HepG2 (cell line): ENCODE measurements around the gene RGL3. TPM values are rescaled to one million over a fixed set of nuclear protein-coding genes. Genes with fewer than 3 reads are reported as not detected.
A peak's percentile ranks its signal among the peaks of the same experiment; 100 is the strongest.

Experiments used
- ADNP ChIP-seq: sonication (generic); formaldehyde crosslinking; IDR thresholded peaks from 2 replicates; pipeline ENCODE4 v1.4.0; 2020; ENCODE audit warnings: missing genetic modification reagents
- ATF1 ChIP-seq: IDR thresholded peaks from 2 replicates; pipeline ENCODE4 v1.6.1; 2016; ENCODE audit warnings: mild to moderate bottlenecking, control low read depth
- CBX2 ChIP-seq, 2 experiments: fragments of 200-600 bp in 1 of 2; sonication (generic); formaldehyde crosslinking in 1 of 2; IDR thresholded peaks; 2 replicates each; pipeline versions ENCODE4 v1.7.0 to v1.8.1; 2018 to 2022; ENCODE audit warnings: low read depth in 2 of 2, low read length in 1 of 2, mild to moderate bottlenecking in 1 of 2, missing genetic modification reagents in 1 of 2
- FOXM1 ChIP-seq: sonication (generic); formaldehyde crosslinking; IDR thresholded peaks from 2 replicates; pipeline ENCODE4 v1.5.0; 2020; ENCODE audit warnings: missing genetic modification reagents
- GATAD1 ChIP-seq: IDR thresholded peaks from 2 replicates; pipeline ENCODE4 v1.6.1; 2016; ENCODE audit warnings: missing genetic modification reagents, missing compliant biosample characterization
- HBP1 ChIP-seq: IDR thresholded peaks from 2 replicates; pipeline ENCODE4 v1.6.1; 2016; ENCODE audit warnings: low read depth, control low read depth
- IRF9 ChIP-seq: sonication (generic); formaldehyde crosslinking; IDR thresholded peaks from 2 replicates; pipeline ENCODE4 v1.8.0; 2022; ENCODE audit warnings: missing genetic modification reagents, mild to moderate bottlenecking, borderline replicate concordance
- MAFG ChIP-seq: sonication (generic); formaldehyde crosslinking; IDR thresholded peaks from 2 replicates; pipeline ENCODE4 v1.5.1; 2020; ENCODE audit warnings: mild to moderate bottlenecking, missing genetic modification reagents
- PATZ1 ChIP-seq: sonication (generic); formaldehyde crosslinking; IDR thresholded peaks from 2 replicates; pipeline ENCODE4 v1.4.0; 2020; ENCODE audit warnings: missing genetic modification reagents
- PAWR ChIP-seq: sonication (generic); formaldehyde crosslinking; IDR thresholded peaks from 2 replicates; pipeline ENCODE4 v1.4.0; 2020; ENCODE audit warnings: missing genetic modification reagents, mild to moderate bottlenecking, borderline replicate concordance
- PLRG1 ChIP-seq: fragments of 450-650 bp; conservative IDR thresholded peaks from 2 replicates; pipeline ENCODE4 v1.6.1; 2016
- POLR2AphosphoS2 ChIP-seq: IDR thresholded peaks from 2 replicates; pipeline ENCODE4 v1.6.1; 2011; ENCODE audit warnings: low read depth, low read length, improper control_type of control experiment
- SIX1 ChIP-seq: sonication (generic); formaldehyde crosslinking; IDR thresholded peaks from 2 replicates; pipeline ENCODE4 v1.4.0; 2020; ENCODE audit warnings: missing genetic modification reagents, borderline replicate concordance
- SSRP1 ChIP-seq: IDR thresholded peaks from 2 replicates; pipeline ENCODE4 v1.6.1; 2016; ENCODE audit warnings: control low read depth
- TBX3 ChIP-seq: fragments of 450-650 bp; IDR thresholded peaks from 2 replicates; pipeline ENCODE4 v1.6.1; 2017; ENCODE audit warnings: antibody characterized with exemption, mild to moderate bottlenecking, inconsistent platforms, borderline replicate concordance
- TCF12 ChIP-seq, 2 experiments: fragments of 450-650 bp in 1 of 2; sonication (generic) in 1 of 2; formaldehyde crosslinking in 1 of 2; IDR thresholded peaks; 2 replicates each; pipeline versions ENCODE4 v1.6.1 to v1.8.0; 2017 to 2022; ENCODE audit warnings: antibody characterized with exemption in 1 of 2, mild to moderate bottlenecking in 1 of 2, missing genetic modification reagents in 1 of 2, moderate library complexity in 1 of 2
- USF2 ChIP-seq, 2 experiments: sonication (generic) in 1 of 2; formaldehyde crosslinking in 1 of 2; IDR thresholded peaks; 2 replicates each; pipeline versions ENCODE4 v1.5.1 to v1.6.1; 2011 to 2020; ENCODE audit warnings: borderline replicate concordance in 1 of 2, low read depth in 1 of 2, low read length in 1 of 2, mild to moderate bottlenecking in 1 of 2, missing genetic modification reagents in 1 of 2, moderate library complexity in 1 of 2
- ZMYM3 ChIP-seq: sonication (generic); formaldehyde crosslinking; IDR thresholded peaks from 2 replicates; pipeline ENCODE4 v1.5.1; 2020; ENCODE audit warnings: mild to moderate bottlenecking, missing genetic modification reagents
- ZNF101 ChIP-seq: sonication (generic); formaldehyde crosslinking; IDR thresholded peaks from 2 replicates; pipeline ENCODE4 v1.4.0; 2020; ENCODE audit warnings: mild to moderate bottlenecking, low read depth, missing genetic modification reagents, borderline replicate concordance
- ZNF251 ChIP-seq: sonication (generic); formaldehyde crosslinking; IDR thresholded peaks from 2 replicates; pipeline ENCODE4 v1.9.0; 2021; ENCODE audit warnings: mild to moderate bottlenecking, missing genetic modification reagents
- polyA plus RNA-seq, 8 experiments: library from polyadenylated mRNA; depleted of rRNA in 3 of 8; stranded (reverse) in 7 of 8; unstranded in 1 of 8; fragments of >200 nt; fragmentation: Illumina TruSeq in 4 of 8; extraction: Trizol in 4 of 8; gene quantifications; 2 replicates each; pipeline versions ENCODE4 v1.2.1 to v1.2.3, GENCODE V29; 2011 to 2016; ENCODE audit warnings: low read depth in 4 of 8, missing spikeins in 1 of 8, mixed read lengths in 1 of 8; ENCODE audit not compliant: insufficient read depth in 1 of 8
- total RNA-seq, 5 experiments: library from RNA; depleted of rRNA; stranded (reverse); fragments of >200 nt; fragmentation: Illumina TruSeq; extraction: Trizol; gene quantifications; 2 replicates each; pipeline ENCODE4 v1.2.3, GENCODE V29; 2016; ENCODE audit warnings: low read depth in 1 of 5
- TF ChIP-seq, protein P1 (sequence below): sonication (generic); formaldehyde crosslinking; IDR thresholded peaks from 2 replicates; pipeline ENCODE4 v1.5.0; 2020; ENCODE audit warnings: missing genetic modification reagents, mild to moderate bottlenecking, borderline replicate concordance

Gene RGL3
- total and polyA plus RNA-seq, 2 of the 13 experiments (the other 11 are each of a cell fraction or from before 2014, with no cell fraction given): 4.2 to 7.6 TPM

GRCh38 chr19:11380653-11381537 is 38.2 kb downstream of the RGL3 start (continued):
- TF ChIP-seq USF2 (IDR thresholded peaks at IDR 0.05; ENCODE audit: low read depth, low read length) (no peak), USF2 (CRISPR knock-in tag; IDR thresholded peaks at IDR 0.05; ENCODE audit: borderline replicate concordance) (no peak), FOXM1 (no peak), GATAD1 (CRISPR knock-in tag) (peak; percentile 57; the same call in 1 of the 2 replicates), SSRP1 (CRISPR knock-in tag) (no peak), PATZ1 (CRISPR knock-in tag) (no peak; the same call in 1 of the 2 replicates), POLR2AphosphoS2 (no peak), PLRG1 (no peak), HBP1 (CRISPR knock-in tag) (0 out of 2 replicates have a peak, but pooled peaks have one; percentile 16), ATF1 (CRISPR knock-in tag) (peak; percentile 88), CBX2 (IDR thresholded peaks at IDR 0.05; ENCODE audit: low read depth, low read length) (no peak), CBX2 (CRISPR knock-in tag; IDR thresholded peaks at IDR 0.05; ENCODE audit: low read depth) (no peak), SIX1 (CRISPR knock-in tag) (no peak), ZMYM3 (CRISPR knock-in tag) (no peak), MAFG (CRISPR knock-in tag) (no peak), TBX3 (no peak), TCF12 (IDR thresholded peaks at IDR 0.05) (no peak), TCF12 (CRISPR knock-in tag; IDR thresholded peaks at IDR 0.05) (0 out of 2 replicates have a peak, but pooled peaks have one; percentile 34), ADNP (CRISPR knock-in tag) (no peak), ZNF101 (CRISPR knock-in tag) (no peak), PAWR (CRISPR knock-in tag) (no peak), IRF9 (CRISPR knock-in tag) (no peak; the same call in 1 of the 2 replicates), ZNF251 (CRISPR knock-in tag) (no peak)
- TF ChIP-seq, protein P1, sequence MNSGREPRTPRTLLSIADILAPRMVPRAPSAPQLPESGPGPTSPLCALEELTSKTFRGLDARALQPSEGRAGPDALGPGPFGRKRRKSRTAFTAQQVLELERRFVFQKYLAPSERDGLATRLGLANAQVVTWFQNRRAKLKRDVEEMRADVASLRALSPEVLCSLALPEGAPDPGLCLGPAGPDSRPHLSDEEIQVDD (CRISPR knock-in tag): 0 out of 2 replicates have a peak, but pooled peaks have one; percentile 68
